BJ (cell line): Measurements from ENCODE around the gene METTL1. TPM values are rescaled to one million over a fixed set of nuclear protein-coding genes. Genes with fewer than 3 reads are reported as not detected.

Source experiments
- CTCF ChIA-PET: fragments of 350-600 bp; formaldehyde crosslinking; extraction: SDS; loops from one replicate; lab custom pipeline; 2021; ENCODE audit warnings: antibody characterized with exemption, inconsistent platforms; lab: Yijun Ruan, JAX
- POLR2A ChIA-PET: fragments of 300-600 bp; sonication (Branson Sonifier 250); formaldehyde crosslinking; extraction: SDS; loops from one replicate; lab custom pipeline; 2021; ENCODE audit warnings: antibody characterized with exemption; lab: Charles Lee
- DNase-seq: peaks from one replicate; pipeline ENCODE4 v3.0.0-alpha.2; 2011; ENCODE audit warnings: low read depth
- H3K27me3 ChIP-seq: 2 replicates; pipeline ENCODE4 v1.6.0; 2011; ENCODE audit warnings: low read length; ENCODE audit not compliant: control insufficient read depth, insufficient read depth
- H3K36me3 ChIP-seq: 2 replicates; pipeline ENCODE4 v1.5.1; 2011; ENCODE audit warnings: low read length; ENCODE audit not compliant: control insufficient read depth, insufficient read depth
- H3K4me3 ChIP-seq: 2 replicates; pipeline ENCODE4 v1.5.1; 2011; ENCODE audit warnings: low read depth, mild to moderate bottlenecking, control low read depth, low read length
- CTCF ChIP-seq: IDR thresholded peaks from 2 replicates; pipeline ENCODE4 v1.5.1; 2011; ENCODE audit warnings: low read depth, mild to moderate bottlenecking, control low read depth, inconsistent platforms, low read length, moderate library complexity; ENCODE audit not compliant: insufficient read depth
- polyA plus RNA-seq: library from polyadenylated mRNA; depleted of rRNA; stranded (reverse); fragments of >200 nt; gene quantifications from 2 replicates; pipeline ENCODE4 v1.2.3, GENCODE V29; 2011

The METTL1 gene
- polyA plus RNA-seq, 1 experiment: 42.8 TPM

GRCh38 chr12:57762463-57762862 is 9.4 kb downstream of the METTL1 start:
- POLR2A ChIA-PET: no interaction called here

GRCh38 chr12:57761391-57761998 is 10.4 kb downstream of the METTL1 start:
- no peaks in the 10 kb centered on the region; the same call in 1 of the 2 replicates for H3K36me3 ChIP-seq
- peaks cover 8% of the 10 kb centered on the region; the same call in 1 of the 2 replicates for H3K27me3 ChIP-seq
- TF ChIP-seq CTCF: no peak
- CTCF ChIA-PET: interaction anchor here (0.6 kb wide), 1 partner anchor 144 kb away, joined by 3 read pairs; no protein-coding TSS in a partner anchor
- POLR2A ChIA-PET: no interaction called here
- no peak for DNase-seq
- H3K4me3 ChIP-seq: no peak overlapping the region

More at GRCh38 chr12:57762463-57762862, 9.4 kb downstream of the METTL1 start:
- no peak overlapping the region for H3K4me3 ChIP-seq
- peaks cover 8% of the 10 kb centered on the region; the same call in 1 of the 2 replicates for H3K27me3 ChIP-seq
- no peak for TF ChIP-seq CTCF
- DNase-seq: no peak
- CTCF ChIA-PET: interaction anchor here (0.6 to 1.0 kb wide), 2 partner anchors 37 to 143 kb away, joined by 3 read pairs; no protein-coding TSS in a partner anchor
- H3K36me3 ChIP-seq: no peaks in the 10 kb centered on the region; the same call in 1 of the 2 replicates

- Histone ChIP-seq H3K36me3 (no peaks in the 10 kb centered on the region; the same call in 1 of the 2 replicates), H3K27me3 (peaks cover 10% of the 10 kb centered on the region), H3K4me3 (no peak overlapping the region)
- POLR2A ChIA-PET: no interaction called here
- DNase-seq: no peak
- no peak for TF ChIP-seq CTCF
- CTCF ChIA-PET: interaction anchor here (0.8 to 1.8 kb wide), 6 partner anchors 9 to 148 kb away, joined by 3 to 4 read pairs (median 3); no protein-coding TSS in a partner anchor
Measured at GRCh38 chr12:57760347-57760982, 11.4 kb downstream of the METTL1 start.

- no peaks in the 10 kb centered on the region; the same call in 1 of the 2 replicates for H3K36me3 ChIP-seq
- peak; percentile 53 for TF ChIP-seq CTCF
- no peak for DNase-seq
- H3K27me3 ChIP-seq: peaks cover 9% of the 10 kb centered on the region
- POLR2A ChIA-PET: no interaction called here
- CTCF ChIA-PET: interaction anchor here (1.0 to 1.8 kb wide), 7 partner anchors 9 to 149 kb away, joined by 3 to 5 read pairs (median 3); partner anchors contain the start of gene TSPAN31
- no peak overlapping the region for H3K4me3 ChIP-seq
Measured at GRCh38 chr12:57759360-57759980, 12.4 kb downstream of the METTL1 start.
